BLaER1 treated with 17β-estradiol and CSF1 and Interleukin-3, amounts not matched to agents 10 nM and 100 nM (cell line): ENCODE results near the gene WNT11.

Experiments used
- H3K27ac ChIP-seq, 11 experiments: shearing (Covaris generic); formaldehyde crosslinking; 2 replicates each; pipeline ENCODE4 v1.8.1; 2022
- H3K27me3 ChIP-seq, 11 experiments: shearing (Covaris generic); formaldehyde crosslinking; 2 replicates each; pipeline ENCODE4 v1.8.1; 2022
- H3K36me3 ChIP-seq, 11 experiments: shearing (Covaris generic); formaldehyde crosslinking; 2 replicates each; pipeline ENCODE4 v1.8.1; 2022
- H3K4me1 ChIP-seq, 10 experiments: shearing (Covaris generic); formaldehyde crosslinking; 2 replicates each; pipeline ENCODE4 v1.8.1; 2022
- H3K4me2 ChIP-seq, 11 experiments: shearing (Covaris generic); formaldehyde crosslinking; 2 replicates each; pipeline ENCODE4 v1.8.1; 2022
- H3K4me3 ChIP-seq, 10 experiments: shearing (Covaris generic); formaldehyde crosslinking; 2 replicates each; pipeline ENCODE4 v1.8.1; 2022
- H3K9ac ChIP-seq, 11 experiments: shearing (Covaris generic); formaldehyde crosslinking; 2 replicates each; pipeline ENCODE4 v1.8.1; 2022
- H3K9me3 ChIP-seq, 11 experiments: shearing (Covaris generic); formaldehyde crosslinking; replicated peaks in 1 of 11; 2 replicates each; pipeline ENCODE4 v1.8.1; 2022
- H4K20me1 ChIP-seq, 11 experiments: shearing (Covaris generic); formaldehyde crosslinking; 2 replicates each; pipeline ENCODE4 v1.8.1; 2022
- Cebpa-rat ChIP-seq, 11 experiments: shearing (Covaris generic); IDR thresholded peaks; 2 replicates each; pipeline ENCODE4 v1.8.1; 2022

Gene WNT11

GRCh38 chr11:76206327-76207081 is at the start of gene WNT11:
WNT11 (minus strand) TSS chr11:76206502; CDS start chr11:76206407, 95 bp downstream.
- Histone ChIP-seq H3K27me3 (peaks cover 78 to 86% (median 84%) of the 10 kb centered on the region in 11 experiments), H3K9ac (peak within 1 kb of the TSS in 8 of 11 experiments; percentile 41 to 62 (median 59); a peak in 15 of 22 replicates)
- no peak for TF ChIP-seq Cebpa-rat (IDR thresholded peaks at IDR 0.05)

GRCh38 chr11:76253416-76253815 is 47.1 kb upstream of the WNT11 start:
- Histone ChIP-seq H3K4me1 (peaks cover 0 to 34% (median 21%) of the 10 kb centered on the region in 10 experiments; a peak in 16 of 20 replicates), H3K27me3 (peaks cover 0 to 17% (median 0%) of the 10 kb centered on the region in 11 experiments; a peak in 6 of 22 replicates), H3K36me3 (peaks cover 0 to 4% (median 0%) of the 10 kb centered on the region in 11 experiments; a peak in 1 of 22 replicates), H3K4me3 (no peak overlapping the region), H3K4me2 (no peak overlapping the region), H3K9me3 (peaks cover 27 to 40% (median 32%) of the 10 kb centered on the region in 11 experiments), H3K27ac (no peak overlapping the region), H3K9ac (no peak overlapping the region), H4K20me1 (no peaks in the 10 kb centered on the region)
- no peak for TF ChIP-seq Cebpa-rat (IDR thresholded peaks at IDR 0.05)

More at GRCh38 chr11:76206327-76207081, at the start of gene WNT11:
- no peaks in the 10 kb centered on the region; a peak in 1 of 22 replicates for H3K9me3 ChIP-seq
- H3K4me2 ChIP-seq: peak within 1 kb of the TSS; percentile 91 to 100 (median 99)
- H3K4me3 ChIP-seq: peak within 1 kb of the TSS; percentile 47 to 71 (median 61)
- H3K27ac ChIP-seq: no peak within 1 kb of the TSS
- H3K36me3 ChIP-seq: no peaks in the 10 kb centered on the region
- H4K20me1 ChIP-seq: peaks cover 0 to 92% (median 56%) of the 10 kb centered on the region in 11 experiments; a peak in 16 of 22 replicates
- H3K4me1 ChIP-seq: peaks cover 40 to 63% (median 54%) of the 10 kb centered on the region in 10 experiments

GRCh38 chr11:76252631-76253070 is 46.3 kb upstream of the WNT11 start:
- no peak overlapping the region for H3K4me2 ChIP-seq
- peaks cover 0 to 4% (median 0%) of the 10 kb centered on the region in 11 experiments; a peak in 1 of 22 replicates for H3K36me3 ChIP-seq
- H3K4me1 ChIP-seq: peaks cover 0 to 34% (median 21%) of the 10 kb centered on the region in 10 experiments; a peak in 16 of 20 replicates
- no peak for TF ChIP-seq Cebpa-rat (IDR thresholded peaks at IDR 0.05)
- H3K9me3 ChIP-seq: peaks cover 27 to 40% (median 32%) of the 10 kb centered on the region in 11 experiments
- no peak overlapping the region for H3K4me3 ChIP-seq
- H3K27me3 ChIP-seq: peaks cover 0 to 17% (median 0%) of the 10 kb centered on the region in 11 experiments; a peak in 6 of 22 replicates
- no peak overlapping the region for H3K9ac ChIP-seq
- no peaks in the 10 kb centered on the region for H4K20me1 ChIP-seq
- H3K27ac ChIP-seq: no peak overlapping the region

GRCh38 chr11:76251576-76251975 is 45.3 kb upstream of the WNT11 start:
- no peak overlapping the region for H3K9ac ChIP-seq
- TF ChIP-seq Cebpa-rat (IDR thresholded peaks at IDR 0.05): no peak
- no peak overlapping the region for H3K27ac ChIP-seq
- H3K4me2 ChIP-seq: 0 out of 22 replicates have a peak overlapping the region, but pooled peaks of 1 of the 11 experiments have one; percentile 5
- H3K4me3 ChIP-seq: no peak overlapping the region
- H3K4me1 ChIP-seq: peaks cover 0 to 23% (median 14%) of the 10 kb centered on the region in 10 experiments; a peak in 16 of 20 replicates
- H4K20me1 ChIP-seq: no peaks in the 10 kb centered on the region
- H3K36me3 ChIP-seq: peaks cover 0 to 4% (median 0%) of the 10 kb centered on the region in 11 experiments; a peak in 1 of 22 replicates
- H3K9me3 ChIP-seq: peaks cover 27 to 40% (median 32%) of the 10 kb centered on the region in 11 experiments
- H3K27me3 ChIP-seq: peaks cover 0 to 6% (median 0%) of the 10 kb centered on the region in 11 experiments; a peak in 5 of 22 replicates

- H3K27ac ChIP-seq: no peak overlapping the region
- H3K4me2 ChIP-seq: 0 out of 22 replicates have a peak overlapping the region, but pooled peaks of 1 of the 11 experiments have one; percentile 5
- H4K20me1 ChIP-seq: no peaks in the 10 kb centered on the region
- H3K27me3 ChIP-seq: peaks cover 0 to 3% (median 0%) of the 10 kb centered on the region in 11 experiments; a peak in 1 of 22 replicates
- peaks cover 27 to 40% (median 32%) of the 10 kb centered on the region in 11 experiments for H3K9me3 ChIP-seq
- peaks cover 0 to 4% (median 0%) of the 10 kb centered on the region in 11 experiments; a peak in 1 of 22 replicates for H3K36me3 ChIP-seq
- peaks cover 0 to 19% (median 10%) of the 10 kb centered on the region in 10 experiments; a peak in 14 of 20 replicates for H3K4me1 ChIP-seq
- no peak for TF ChIP-seq Cebpa-rat (IDR thresholded peaks at IDR 0.05)
- no peak overlapping the region for H3K4me3 ChIP-seq
- H3K9ac ChIP-seq: no peak overlapping the region
These were observed 44.9 kb upstream of the WNT11 start for GRCh38 chr11:76251226-76251575.

- H3K4me2 ChIP-seq: no peak overlapping the region
- H4K20me1 ChIP-seq: no peaks in the 10 kb centered on the region
- H3K36me3 ChIP-seq: peaks cover 0 to 4% (median 0%) of the 10 kb centered on the region in 11 experiments; a peak in 1 of 22 replicates
- H3K9me3 ChIP-seq: peaks cover 27 to 40% (median 32%) of the 10 kb centered on the region in 11 experiments
- H3K9ac ChIP-seq: no peak overlapping the region
- H3K4me3 ChIP-seq: no peak overlapping the region; a peak in 1 of 20 replicates
- no peak for TF ChIP-seq Cebpa-rat (IDR thresholded peaks at IDR 0.05)
- H3K27ac ChIP-seq: no peak overlapping the region
- H3K4me1 ChIP-seq: peaks cover 0 to 14% (median 5%) of the 10 kb centered on the region in 10 experiments; a peak in 11 of 20 replicates
- 0 out of 22 replicates have a peak, but pooled peaks cover 0 to 3% (median 0%) of the 10 kb centered on the region in 11 experiments for H3K27me3 ChIP-seq
These were observed 44.4 kb upstream of the WNT11 start for GRCh38 chr11:76250520-76251225.

- Histone ChIP-seq H3K4me2 (no peak overlapping the region), H3K36me3 (peaks cover 0 to 4% (median 0%) of the 10 kb centered on the region in 11 experiments; a peak in 1 of 22 replicates), H3K4me1 (peaks cover 0 to 12% (median 0%) of the 10 kb centered on the region in 10 experiments; a peak in 2 of 20 replicates), H3K27me3 (no peaks in the 10 kb centered on the region), H4K20me1 (no peaks in the 10 kb centered on the region), H3K27ac (no peak overlapping the region), H3K4me3 (no peak overlapping the region), H3K9me3 (peaks cover 27 to 40% (median 32%) of the 10 kb centered on the region in 11 experiments), H3K9ac (no peak overlapping the region)
- TF ChIP-seq Cebpa-rat (IDR thresholded peaks at IDR 0.05): no peak
These were observed 43.0 kb upstream of the WNT11 start for GRCh38 chr11:76249195-76249741.

- Histone ChIP-seq H3K9ac (no peak overlapping the region), H3K27me3 (no peaks in the 10 kb centered on the region), H4K20me1 (no peaks in the 10 kb centered on the region), H3K4me2 (no peak overlapping the region), H3K36me3 (peaks cover 0 to 4% (median 0%) of the 10 kb centered on the region in 11 experiments; a peak in 1 of 22 replicates), H3K4me3 (no peak overlapping the region), H3K27ac (no peak overlapping the region), H3K4me1 (peaks cover 0 to 12% (median 0%) of the 10 kb centered on the region in 10 experiments; a peak in 1 of 20 replicates), H3K9me3 (peaks cover 27 to 40% (median 32%) of the 10 kb centered on the region in 11 experiments)
- no peak for TF ChIP-seq Cebpa-rat (IDR thresholded peaks at IDR 0.05)
These were observed 41.9 kb upstream of the WNT11 start for GRCh38 chr11:76248210-76248609.
